Suprapubic skin (tissue), 4 donors: ENCODE measurements around the gene EEFSEC. TPM values are rescaled to one million over a fixed set of nuclear protein-coding genes. Genes with fewer than 3 reads are reported as not detected.

ENCODE experiments used
- DNase-seq, 2 donors: peaks; one replicate each; pipeline ENCODE4 v3.0.0-alpha.2; 2019; ENCODE audit warnings: low spot score in 2 of 2
- H3K27ac ChIP-seq: fragments of 200-600 bp; sonication (generic); one replicate; pipeline ENCODE4 v1.5.1; 2019
- H3K27me3 ChIP-seq: fragments of 200-600 bp; sonication (generic); one replicate; pipeline ENCODE4 v1.5.1; 2019
- H3K36me3 ChIP-seq: fragments of 200-600 bp; sonication (generic); one replicate; pipeline ENCODE4 v1.5.1; 2019
- H3K4me1 ChIP-seq: fragments of 200-600 bp; sonication (generic); one replicate; pipeline ENCODE4 v1.5.1; 2019
- H3K4me3 ChIP-seq: fragments of 200-600 bp; sonication (generic); one replicate; pipeline ENCODE4 v1.5.1; 2019; ENCODE audit warnings: mild to moderate bottlenecking
- H3K9me3 ChIP-seq: fragments of 200-600 bp; sonication (generic); one replicate; pipeline ENCODE4 v1.5.1; 2019
- EP300 ChIP-seq: sonication (generic); formaldehyde crosslinking; IDR thresholded peaks from one replicate; pipeline ENCODE4 v1.6.1; 2017; ENCODE audit warnings: antibody characterized with exemption
- POLR2A ChIP-seq, 2 donors: fragments of 450-650 bp; IDR thresholded peaks; one replicate each; pipeline ENCODE4 v1.6.1; 2017; ENCODE audit warnings: antibody characterized with exemption in 2 of 2, mild to moderate bottlenecking in 2 of 2, moderate library complexity in 2 of 2
- POLR2AphosphoS5 ChIP-seq, 3 donors: sonication (generic); formaldehyde crosslinking; IDR thresholded peaks; one replicate each; pipeline ENCODE4 v1.6.1; 2017; ENCODE audit warnings: antibody characterized with exemption in 3 of 3
- WGBS: methylation state at CpG from one replicate; pipeline ENCODE4 v1.1.5; 2018; 5-methylcytosine and 5-hydroxymethylcytosine counted together
- total RNA-seq, 4 donors: library from RNA; depleted of rRNA; stranded (reverse); fragments of >200 nt; gene quantifications; one replicate each; pipeline ENCODE4 v1.1.0, GENCODE V29; 2016
- TF ChIP-seq, protein P1 (sequence below), 2 donors: fragments of 200-600 bp in 1 of 2; fragments of 450-650 bp in 1 of 2; sonication (generic) in 1 of 2; IDR thresholded peaks; one replicate each; pipeline ENCODE4 v1.5.1; 2016 to 2019; ENCODE audit warnings: antibody characterized with exemption in 2 of 2, mild to moderate bottlenecking in 1 of 2, moderate library complexity in 1 of 2

Gene EEFSEC
- total RNA-seq, 4 donors from 2014 or later: 14.3 to 19.4 (median 16.7) TPM

DNA sequence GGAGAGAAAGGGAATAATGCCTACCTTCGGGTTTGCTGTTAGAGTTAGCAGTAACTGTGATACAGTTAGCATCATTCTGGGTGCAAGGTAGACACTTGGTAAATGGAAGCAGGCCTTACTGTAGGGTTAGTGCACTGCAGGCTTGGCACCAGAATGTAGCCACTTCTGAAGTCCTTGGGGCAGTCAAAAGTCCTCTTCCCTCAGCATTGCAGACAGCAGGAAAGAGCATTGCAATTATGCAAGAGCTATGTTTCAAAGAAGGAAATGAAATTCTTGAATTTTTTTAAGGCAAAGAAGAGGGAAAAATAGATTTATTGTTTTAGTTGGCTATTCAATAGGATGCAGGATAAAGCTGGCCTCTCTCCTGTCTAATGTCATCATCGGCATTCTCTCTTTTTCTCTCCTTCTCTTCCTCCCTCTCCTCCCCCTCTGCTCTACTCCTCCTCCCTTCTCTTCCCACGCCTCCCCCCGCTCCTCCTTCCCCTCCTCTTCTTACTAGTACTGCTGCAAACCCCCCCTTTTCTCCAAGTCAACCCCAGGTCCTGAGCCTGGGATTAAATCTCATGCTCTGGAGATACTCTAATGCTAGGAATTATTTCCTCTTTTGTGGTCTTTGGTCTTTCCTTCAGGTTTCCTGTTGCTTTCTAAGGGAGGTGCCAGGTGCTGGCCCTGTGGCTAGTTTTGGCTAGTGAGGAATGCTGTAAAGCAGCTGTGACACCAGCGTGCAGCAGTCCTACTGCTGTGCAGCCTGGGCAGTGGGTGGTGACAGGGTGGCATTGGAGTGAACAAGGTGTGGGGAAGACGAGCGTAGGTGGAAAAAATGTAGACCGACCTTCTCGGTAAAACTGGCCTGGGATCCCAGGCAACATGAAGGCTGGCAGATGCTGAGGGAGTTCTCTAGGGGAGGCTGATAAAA, 21.7 kb downstream of the EEFSEC start:
- H3K36me3 ChIP-seq: no peaks in the 10 kb centered on the region
- no peaks in the 10 kb centered on the region for H3K27me3 ChIP-seq
- H3K4me1 ChIP-seq: peaks cover 12% of the 10 kb centered on the region
- no peak overlapping the region for H3K27ac ChIP-seq
- no peaks in the 10 kb centered on the region for H3K9me3 ChIP-seq
- no peak overlapping the region for H3K4me3 ChIP-seq
- DNase-seq: no peak
- TF ChIP-seq, protein P1, sequence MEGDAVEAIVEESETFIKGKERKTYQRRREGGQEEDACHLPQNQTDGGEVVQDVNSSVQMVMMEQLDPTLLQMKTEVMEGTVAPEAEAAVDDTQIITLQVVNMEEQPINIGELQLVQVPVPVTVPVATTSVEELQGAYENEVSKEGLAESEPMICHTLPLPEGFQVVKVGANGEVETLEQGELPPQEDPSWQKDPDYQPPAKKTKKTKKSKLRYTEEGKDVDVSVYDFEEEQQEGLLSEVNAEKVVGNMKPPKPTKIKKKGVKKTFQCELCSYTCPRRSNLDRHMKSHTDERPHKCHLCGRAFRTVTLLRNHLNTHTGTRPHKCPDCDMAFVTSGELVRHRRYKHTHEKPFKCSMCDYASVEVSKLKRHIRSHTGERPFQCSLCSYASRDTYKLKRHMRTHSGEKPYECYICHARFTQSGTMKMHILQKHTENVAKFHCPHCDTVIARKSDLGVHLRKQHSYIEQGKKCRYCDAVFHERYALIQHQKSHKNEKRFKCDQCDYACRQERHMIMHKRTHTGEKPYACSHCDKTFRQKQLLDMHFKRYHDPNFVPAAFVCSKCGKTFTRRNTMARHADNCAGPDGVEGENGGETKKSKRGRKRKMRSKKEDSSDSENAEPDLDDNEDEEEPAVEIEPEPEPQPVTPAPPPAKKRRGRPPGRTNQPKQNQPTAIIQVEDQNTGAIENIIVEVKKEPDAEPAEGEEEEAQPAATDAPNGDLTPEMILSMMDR (IDR thresholded peaks at IDR 0.05): no peak
- TF ChIP-seq POLR2A (IDR thresholded peaks at IDR 0.05) (no peak), POLR2AphosphoS5 (IDR thresholded peaks at IDR 0.05) (no peak), EP300 (no peak)
- WGBS: 82% methylated on average over 9 of the region's 9 CpGs

DNA sequence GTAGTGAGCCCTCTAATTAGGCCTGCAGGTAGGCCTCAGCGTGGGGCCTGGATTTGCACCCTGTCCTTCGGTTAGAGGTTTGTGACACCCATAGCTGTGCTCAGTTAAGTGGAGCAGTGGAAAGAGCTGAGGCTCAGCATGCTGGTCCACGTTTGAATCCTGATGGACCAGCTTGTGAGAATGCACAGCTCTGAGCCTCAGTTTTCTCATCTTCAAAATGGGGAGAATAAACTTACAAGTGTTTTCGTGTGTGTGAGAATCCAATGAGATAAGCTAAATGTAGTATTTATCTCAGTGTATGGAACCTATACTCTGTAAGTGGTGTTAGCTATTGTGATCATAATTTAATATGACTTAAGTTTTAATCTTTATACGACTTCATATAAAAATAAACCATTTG, 22.5 kb downstream of the EEFSEC start:
- Histone ChIP-seq H3K4me1 (peaks cover 12% of the 10 kb centered on the region), H3K9me3 (no peaks in the 10 kb centered on the region), H3K27me3 (no peaks in the 10 kb centered on the region), H3K36me3 (no peaks in the 10 kb centered on the region), H3K4me3 (no peak overlapping the region), H3K27ac (no peak overlapping the region)
- TF ChIP-seq EP300 (no peak), POLR2AphosphoS5 (IDR thresholded peaks at IDR 0.05) (no peak), POLR2A (IDR thresholded peaks at IDR 0.05) (no peak)
- TF ChIP-seq, protein P1 (IDR thresholded peaks at IDR 0.05): no peak
- DNase-seq: no peak
- 94% methylated on average over 5 of the region's 5 CpGs for WGBS

DNA sequence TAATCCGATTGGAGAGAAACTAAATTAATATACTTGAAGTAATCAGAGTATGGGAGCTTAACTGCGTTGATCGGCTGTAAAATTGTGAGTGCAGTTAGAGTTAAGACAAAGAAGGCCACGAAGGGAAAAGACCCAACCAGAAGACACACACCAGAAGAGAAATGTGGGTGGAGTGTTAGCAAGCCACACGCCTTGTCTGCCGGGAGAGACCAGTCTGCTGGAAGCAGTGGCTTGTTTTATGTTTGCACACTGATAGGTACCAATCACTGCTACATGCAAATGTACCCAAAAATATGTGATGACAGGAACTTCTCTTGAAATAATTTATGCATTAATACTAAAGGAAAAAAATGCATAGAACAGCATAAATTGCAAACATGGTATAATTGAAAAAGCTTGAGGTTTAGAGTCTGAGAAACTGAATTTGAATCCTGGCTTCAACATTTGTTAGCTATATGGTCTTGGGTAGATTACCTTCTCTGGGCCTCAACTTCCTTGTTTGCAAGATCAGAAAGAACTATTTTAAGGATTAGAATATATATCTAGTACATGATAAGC, 23.1 kb downstream of the EEFSEC start:
- Histone ChIP-seq H3K4me3 (no peak overlapping the region), H3K36me3 (no peaks in the 10 kb centered on the region), H3K27me3 (no peaks in the 10 kb centered on the region), H3K4me1 (peaks cover 12% of the 10 kb centered on the region), H3K9me3 (no peaks in the 10 kb centered on the region), H3K27ac (no peak overlapping the region)
- DNase-seq: no peak
- TF ChIP-seq, protein P1 (IDR thresholded peaks at IDR 0.05): no peak
- no peak for TF ChIP-seq POLR2A (IDR thresholded peaks at IDR 0.05)
- TF ChIP-seq POLR2AphosphoS5 (IDR thresholded peaks at IDR 0.05): no peak
- no peak for TF ChIP-seq EP300
- 75% methylated on average over 6 of the region's 6 CpGs for WGBS

DNA sequence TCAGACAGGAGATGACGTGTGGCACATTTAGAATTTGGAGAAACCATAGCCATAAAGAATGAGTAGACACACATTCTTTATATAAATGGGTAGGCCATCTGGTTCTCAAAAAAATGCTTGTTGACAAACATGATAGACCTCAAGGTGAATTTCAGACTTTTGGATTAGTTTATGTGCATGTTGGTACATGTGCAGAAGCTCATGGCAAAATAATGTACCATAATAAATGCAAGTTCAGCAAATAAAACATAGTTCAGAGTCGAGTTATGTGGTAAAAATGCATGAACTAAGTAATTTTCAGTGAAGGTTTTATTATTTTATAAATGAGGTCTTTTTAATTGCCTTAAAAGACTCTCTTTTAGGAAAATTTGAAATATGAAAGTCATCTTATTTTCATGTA, 24.6 kb downstream of the EEFSEC start:
- H3K9me3 ChIP-seq: no peaks in the 10 kb centered on the region
- DNase-seq: no peak
- H3K27me3 ChIP-seq: no peaks in the 10 kb centered on the region
- H3K4me3 ChIP-seq: no peak overlapping the region
- WGBS: 62% methylated on average over 2 of the region's 2 CpGs
- H3K36me3 ChIP-seq: no peaks in the 10 kb centered on the region
- no peak overlapping the region for H3K27ac ChIP-seq
- H3K4me1 ChIP-seq: peaks cover 12% of the 10 kb centered on the region
- no peak for TF ChIP-seq POLR2AphosphoS5 (IDR thresholded peaks at IDR 0.05)
- TF ChIP-seq POLR2A (IDR thresholded peaks at IDR 0.05): no peak
- no peak for TF ChIP-seq EP300
- TF ChIP-seq, protein P1 (IDR thresholded peaks at IDR 0.05): no peak

DNA sequence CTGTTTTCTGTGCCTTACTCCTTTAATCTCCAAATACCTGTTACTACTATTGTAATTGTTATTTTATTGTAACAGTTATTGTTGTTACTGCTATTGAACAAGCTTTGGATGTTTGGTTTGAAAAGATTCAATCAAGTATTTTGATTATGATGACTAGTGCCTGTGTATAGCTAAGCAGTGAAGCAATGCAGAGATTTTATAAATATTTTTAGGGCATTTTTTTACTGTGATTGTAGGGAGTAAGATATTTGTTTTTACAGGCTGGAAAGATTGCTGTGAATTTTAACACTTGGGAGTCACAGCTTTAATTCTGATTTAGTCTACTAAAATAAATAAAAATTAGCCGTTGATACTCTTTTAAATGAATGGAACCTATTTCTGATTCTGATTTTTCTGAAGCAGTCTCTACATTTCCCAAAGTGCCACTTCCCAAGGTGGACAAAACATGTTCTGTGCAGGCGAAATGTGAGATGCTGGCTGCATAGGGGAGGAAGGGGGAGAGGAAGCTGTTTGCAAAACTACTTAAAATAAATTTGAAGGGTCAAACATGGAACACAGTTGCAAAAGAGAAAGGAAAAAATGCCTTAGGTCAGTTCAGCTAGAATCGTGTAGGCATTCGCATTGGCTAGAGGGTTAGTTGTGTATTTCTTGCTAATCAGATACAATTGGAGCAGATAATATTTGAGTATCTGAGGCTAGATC, 25.7 kb downstream of the EEFSEC start:
- H3K4me3 ChIP-seq: no peak overlapping the region

More for the DNA sequence above, 25.7 kb downstream of the EEFSEC start:
- Histone ChIP-seq H3K9me3 (no peaks in the 10 kb centered on the region), H3K36me3 (no peaks in the 10 kb centered on the region), H3K27me3 (no peaks in the 10 kb centered on the region), H3K4me1 (peaks cover 12% of the 10 kb centered on the region), H3K27ac (no peak overlapping the region)
- no peak for DNase-seq
- WGBS: 69% methylated on average over 4 of the region's 4 CpGs
- TF ChIP-seq EP300 (no peak), POLR2A (IDR thresholded peaks at IDR 0.05) (no peak), POLR2AphosphoS5 (IDR thresholded peaks at IDR 0.05) (no peak)
- TF ChIP-seq, protein P1 (IDR thresholded peaks at IDR 0.05): no peak
